K562 (cell line): ENCODE data around the gene YJEFN3. TPM values are rescaled to one million over a fixed set of nuclear protein-coding genes. Genes with fewer than 3 reads are reported as not detected.

Experiments
- ATAC-seq: fragments of 200-7000 bp; cut with Tn5 transposase; 3 replicates; pipeline ENCODE4 v1.9.1; 2020; ENCODE audit warnings: moderate library complexity
- BruUV-seq: library from RNA; stranded (reverse); fragments of 400-500 nt; replicated peaks from 2 replicates; lab custom pipeline; 2021; lab: Mats Ljungman, UMichigan
- CTCF ChIA-PET: fragments of 300-600 bp; formaldehyde crosslinking; extraction: SDS; loops from one replicate; lab custom pipeline; 2021; ENCODE audit warnings: low intra/inter-chr PET ratio; lab: Yijun Ruan, JAX
- POLR2A ChIA-PET: fragments of 300-600, 350-650 bp; sonication (Branson Sonifier 250); formaldehyde crosslinking; extraction: SDS; loops from one replicate; lab custom pipeline; 2021; ENCODE audit warnings: antibody characterized with exemption, inconsistent platforms; lab: Yijun Ruan, JAX
- DNase-seq, 4 experiments: peaks; one replicate each; pipeline versions ENCODE4 v3.0.0 to v3.0.0-alpha.2; 2011 to 2018; ENCODE audit warnings: low spot score in 3 of 4, mixed read lengths in 3 of 4; ENCODE audit errors: extremely low read depth in 1 of 4
- FAIRE-seq: peaks from 2 replicates; lab custom pipeline; 2011; peaks lifted over from hg19 to GRCh38; lab: Jason Lieb, UNC
- H2AFZ ChIP-seq: 2 replicates; pipeline ENCODE4 v1.6.0; 2011; ENCODE audit warnings: low read depth, low read length, control low read depth, inconsistent platforms
- H3K27ac ChIP-seq: fragments of 200-600 bp; 3 replicates; pipeline ENCODE4 v1.8.0; 2011; ENCODE audit warnings: low read depth, mild to moderate bottlenecking, control low read depth, inconsistent platforms, low read length, moderate library complexity, mixed read lengths; ENCODE audit errors: extremely low read depth
- H3K27me3 ChIP-seq, 2 experiments: fragments of 300-600 bp in 1 of 2; 2 replicates in 1 of 2; 3 replicates in 1 of 2; pipeline versions ENCODE4 v1.6.0 to v1.8.0; 2011; ENCODE audit warnings: inconsistent platforms in 2 of 2, low read length in 2 of 2, mild to moderate bottlenecking in 1 of 2, mixed read lengths in 1 of 2, moderate library complexity in 1 of 2; ENCODE audit not compliant: control insufficient read depth in 2 of 2, insufficient read depth in 2 of 2
- H3K36me3 ChIP-seq: fragments of 300-600 bp; 3 replicates; pipeline ENCODE4 v1.8.0; 2011; ENCODE audit warnings: mild to moderate bottlenecking, low read length, inconsistent platforms; ENCODE audit not compliant: control insufficient read depth, insufficient read depth
- H3K4me1 ChIP-seq, 2 experiments: fragments of 200-600 bp in 1 of 2; replicated peaks in 1 of 2; 2 replicates in 1 of 2; 3 replicates in 1 of 2; pipeline versions ENCODE4 v1.5.1 to v1.8.0; 2011; ENCODE audit warnings: inconsistent platforms in 2 of 2, low read length in 2 of 2, mild to moderate bottlenecking in 1 of 2, mixed read lengths in 1 of 2, moderate library complexity in 1 of 2; ENCODE audit not compliant: control insufficient read depth in 2 of 2, insufficient read depth in 2 of 2
- H3K4me2 ChIP-seq: 2 replicates; pipeline ENCODE4 v1.6.1; 2011; ENCODE audit warnings: low read length, control low read depth, inconsistent platforms, mixed read lengths; ENCODE audit not compliant: insufficient read depth
- H3K4me3 ChIP-seq: fragments of 200-600 bp; sonication (generic), shearing (Covaris generic); 2 replicates; pipeline ENCODE4 v1.5.1; 2016; ENCODE audit warnings: control low read depth, inconsistent platforms
- H3K79me2 ChIP-seq: fragments of 200-600 bp; 3 replicates; pipeline ENCODE4 v1.8.0; 2011; ENCODE audit warnings: low read length, inconsistent platforms; ENCODE audit not compliant: control insufficient read depth, insufficient read depth
- H3K9ac ChIP-seq, 2 experiments: 2 replicates each; pipeline versions ENCODE4 v1.6.0 to v1.6.1; 2011; ENCODE audit warnings: low read depth in 2 of 2, low read length in 2 of 2, control low read depth in 1 of 2, inconsistent platforms in 1 of 2, mild to moderate bottlenecking in 1 of 2, mixed read lengths in 1 of 2; ENCODE audit not compliant: insufficient read depth in 1 of 2
- H3K9me1 ChIP-seq: one replicate; pipeline ENCODE4 v1.6.0; 2011; ENCODE audit warnings: inconsistent platforms, mild to moderate bottlenecking, low read length, moderate library complexity; ENCODE audit not compliant: control insufficient read depth, insufficient read depth
- H3K9me3 ChIP-seq: replicated peaks from 2 replicates; pipeline ENCODE4 v1.5.1; 2011; ENCODE audit warnings: low read depth, low read length, inconsistent platforms; ENCODE audit not compliant: control insufficient read depth, insufficient read depth
- H4K20me1 ChIP-seq: replicated peaks from 2 replicates; pipeline ENCODE4 v1.6.1; 2011; ENCODE audit warnings: low read length, inconsistent platforms, mixed read lengths; ENCODE audit not compliant: control insufficient read depth, insufficient read depth
- ESRRA ChIP-seq: fragments of 450-650 bp; IDR thresholded peaks from 2 replicates; pipeline ENCODE4 v1.6.1; 2014; ENCODE audit warnings: low read depth, mild to moderate bottlenecking, moderate library complexity, borderline replicate concordance
- KDM2B ChIP-seq: fragments of 250-450 bp; sonication (Bioruptor Pico); IDR thresholded peaks from 2 replicates; pipeline ENCODE4 v1.8.0; 2021; ENCODE audit warnings: mild to moderate bottlenecking, moderate library complexity
- NFE2 ChIP-seq: IDR thresholded peaks from 2 replicates; pipeline ENCODE4 v1.6.1; 2014; ENCODE audit warnings: antibody characterized with exemption, low read depth
- RBM25 ChIP-seq: fragments of 200-400 bp; formaldehyde crosslinking; IDR thresholded peaks from 2 replicates; pipeline ENCODE4 v1.6.1; 2018; ENCODE audit warnings: low read length, low read depth, moderate library complexity; ENCODE audit not compliant: severe bottlenecking
- SPI1 ChIP-seq: IDR thresholded peaks from 2 replicates; pipeline ENCODE4 v1.6.1; 2011; ENCODE audit warnings: low read depth, low read length, control low read depth, borderline replicate concordance
- TAF15 ChIP-seq: fragments of 200-400 bp; formaldehyde crosslinking; IDR thresholded peaks from 2 replicates; pipeline ENCODE4 v1.6.1; 2017; ENCODE audit warnings: mild to moderate bottlenecking, low read depth, low read length, moderate library complexity
- TAF7 ChIP-seq: fragments of 450-650 bp; IDR thresholded peaks from 2 replicates; pipeline ENCODE4 v1.6.1; 2016; ENCODE audit warnings: missing genetic modification characterization, missing compliant biosample characterization
- ZNF347 ChIP-seq: fragments of 450-650 bp; formaldehyde crosslinking; IDR thresholded peaks from 2 replicates; pipeline ENCODE4 v1.4.0; 2020; ENCODE audit warnings: low read depth, mild to moderate bottlenecking, moderate library complexity
- WGBS: fragments of 100-300 bp; shearing (Covaris generic); methylation state at CpG from one replicate; pipeline ENCODE4 v1.1.6; 2016; ENCODE audit warnings: low coverage, mixed read lengths; ENCODE audit not compliant: insufficient coverage; ENCODE audit errors: missing lambda C conversion rate; 5-methylcytosine and 5-hydroxymethylcytosine counted together
- in situ Hi-C: fragments of 300-500 bp; cut with MboI; formaldehyde crosslinking; loops from 4 replicates; pipeline ENCODE4 v1.15.0; 2018; ENCODE audit warnings: inconsistent platforms, mixed read lengths
- intact Hi-C: fragments of 100-400 bp; cut with micrococcal nuclease; formaldehyde crosslinking; loops from 2 replicates; pipeline ENCODE4 v1.14.2; 2022
- polyA plus RNA-seq, 8 experiments: library from polyadenylated mRNA; depleted of rRNA in 4 of 8; stranded (reverse) in 5 of 8; unstranded in 3 of 8; fragments of >200 nt; fragmentation: Nextera tagmentation in 2 of 8; fragmentation: Illumina TruSeq in 1 of 8; extraction: Ambion mirVana in 2 of 8; extraction: Trizol in 1 of 8; gene quantifications; 2 replicates each; pipeline versions ENCODE4 v1.2.1 to v1.2.3, GENCODE V29; 2011 to 2014; ENCODE audit warnings: inconsistent platforms in 1 of 8, missing spikeins in 1 of 8
- total RNA-seq, 7 experiments: library from RNA; depleted of rRNA in 6 of 7; stranded (reverse); fragments of >200 nt in 6 of 7; fragmentation: Illumina TruSeq in 2 of 7; extraction: Trizol in 2 of 7; gene quantifications; 2 replicates each; pipeline versions ENCODE4 v1.2.1 to v1.2.3, GENCODE V29; 2011 to 2021; ENCODE audit warnings: low replicate concordance in 1 of 7
- TF ChIP-seq, protein P1 (sequence below): IDR thresholded peaks from 2 replicates; pipeline ENCODE4 v1.6.1; 2014; ENCODE audit warnings: antibody characterized with exemption
- TF ChIP-seq, protein P2 (sequence below), 2 experiments: fragments of 450-650 bp; IDR thresholded peaks; 2 replicates each; pipeline ENCODE4 v1.6.1; 2016; ENCODE audit warnings: mild to moderate bottlenecking in 2 of 2, borderline replicate concordance in 1 of 2, low read depth in 1 of 2, moderate library complexity in 1 of 2
- TF ChIP-seq, protein P3 (sequence below): sonication (generic); formaldehyde crosslinking; IDR thresholded peaks from 2 replicates; pipeline ENCODE4 v1.8.1; 2023; ENCODE audit warnings: mild to moderate bottlenecking, missing genetic modification reagents

The YJEFN3 gene
- total and polyA plus RNA-seq, 9 of the 15 experiments (the other 6 are each of a cell fraction or from before 2014, with no cell fraction given) = 0.04 to 5.8 (median 1.3) TPM; not detected in 1

DNA sequence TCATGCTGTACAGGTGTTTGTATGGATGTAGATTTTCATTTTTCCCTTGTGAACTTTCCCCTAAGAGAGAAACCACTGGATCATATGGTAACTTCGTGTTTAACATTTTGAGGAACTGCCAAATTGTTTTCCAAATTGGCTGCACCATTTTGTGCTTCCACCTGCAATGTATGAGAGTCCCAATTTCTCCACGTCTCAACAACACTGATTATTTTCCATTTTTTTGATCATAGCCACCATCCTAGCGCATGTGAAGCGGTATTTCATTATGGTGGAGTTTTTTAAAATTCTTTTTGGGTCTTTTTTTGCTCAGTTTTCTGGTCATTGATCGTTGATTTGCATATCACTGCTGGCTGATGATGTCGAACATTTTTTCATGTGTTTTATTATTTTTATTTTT lies 7.7 kb upstream of the YJEFN3 start:
- Histone ChIP-seq H3K36me3 (peaks cover 60% of the 10 kb centered on the region), H4K20me1 (peaks cover 6% of the 10 kb centered on the region; the same call in 1 of the 2 replicates), H2AFZ (no peak overlapping the region), H3K9me1 (peaks cover 5% of the 10 kb centered on the region), H3K4me1 (peaks cover 4 to 22% of the 10 kb centered on the region in 2 experiments; a peak in 4 of 5 replicates), H3K27ac (no peak overlapping the region), H3K4me2 (no peak overlapping the region), H3K79me2 (peaks cover 87% of the 10 kb centered on the region), H3K4me3 (no peak overlapping the region), H3K9me3 (no peaks in the 10 kb centered on the region), H3K27me3 (no peaks in the 10 kb centered on the region), H3K9ac (no peak overlapping the region)
- no peak for ATAC-seq
- in situ Hi-C loops (no loop called here), intact Hi-C loops (no loop called here)
- DNase-seq = no peak
- ChIA-PET POLR2A (no interaction called here), CTCF (no interaction called here)
- no peak for FAIRE-seq
- no TSS peak for BruUV-seq
- WGBS = 71% methylated on average over 6 of the region's 6 CpGs
- TF ChIP-seq TAF15 (no peak), SPI1 (0 out of 2 replicates have a peak, but pooled peaks have one; percentile 5), NFE2 (no peak), RBM25 (no peak), ZNF347 (CRISPR knock-in tag) (no peak), KDM2B (CRISPR knock-in tag) (no peak), TAF7 (tag) (no peak), ESRRA (no peak)
- TF ChIP-seq, protein P1, sequence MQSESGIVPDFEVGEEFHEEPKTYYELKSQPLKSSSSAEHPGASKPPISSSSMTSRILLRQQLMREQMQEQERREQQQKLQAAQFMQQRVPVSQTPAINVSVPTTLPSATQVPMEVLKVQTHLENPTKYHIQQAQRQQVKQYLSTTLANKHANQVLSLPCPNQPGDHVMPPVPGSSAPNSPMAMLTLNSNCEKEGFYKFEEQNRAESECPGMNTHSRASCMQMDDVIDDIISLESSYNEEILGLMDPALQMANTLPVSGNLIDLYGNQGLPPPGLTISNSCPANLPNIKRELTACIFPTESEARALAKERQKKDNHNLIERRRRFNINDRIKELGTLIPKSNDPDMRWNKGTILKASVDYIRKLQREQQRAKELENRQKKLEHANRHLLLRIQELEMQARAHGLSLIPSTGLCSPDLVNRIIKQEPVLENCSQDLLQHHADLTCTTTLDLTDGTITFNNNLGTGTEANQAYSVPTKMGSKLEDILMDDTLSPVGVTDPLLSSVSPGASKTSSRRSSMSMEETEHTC = no peak
- TF ChIP-seq, protein P2, sequence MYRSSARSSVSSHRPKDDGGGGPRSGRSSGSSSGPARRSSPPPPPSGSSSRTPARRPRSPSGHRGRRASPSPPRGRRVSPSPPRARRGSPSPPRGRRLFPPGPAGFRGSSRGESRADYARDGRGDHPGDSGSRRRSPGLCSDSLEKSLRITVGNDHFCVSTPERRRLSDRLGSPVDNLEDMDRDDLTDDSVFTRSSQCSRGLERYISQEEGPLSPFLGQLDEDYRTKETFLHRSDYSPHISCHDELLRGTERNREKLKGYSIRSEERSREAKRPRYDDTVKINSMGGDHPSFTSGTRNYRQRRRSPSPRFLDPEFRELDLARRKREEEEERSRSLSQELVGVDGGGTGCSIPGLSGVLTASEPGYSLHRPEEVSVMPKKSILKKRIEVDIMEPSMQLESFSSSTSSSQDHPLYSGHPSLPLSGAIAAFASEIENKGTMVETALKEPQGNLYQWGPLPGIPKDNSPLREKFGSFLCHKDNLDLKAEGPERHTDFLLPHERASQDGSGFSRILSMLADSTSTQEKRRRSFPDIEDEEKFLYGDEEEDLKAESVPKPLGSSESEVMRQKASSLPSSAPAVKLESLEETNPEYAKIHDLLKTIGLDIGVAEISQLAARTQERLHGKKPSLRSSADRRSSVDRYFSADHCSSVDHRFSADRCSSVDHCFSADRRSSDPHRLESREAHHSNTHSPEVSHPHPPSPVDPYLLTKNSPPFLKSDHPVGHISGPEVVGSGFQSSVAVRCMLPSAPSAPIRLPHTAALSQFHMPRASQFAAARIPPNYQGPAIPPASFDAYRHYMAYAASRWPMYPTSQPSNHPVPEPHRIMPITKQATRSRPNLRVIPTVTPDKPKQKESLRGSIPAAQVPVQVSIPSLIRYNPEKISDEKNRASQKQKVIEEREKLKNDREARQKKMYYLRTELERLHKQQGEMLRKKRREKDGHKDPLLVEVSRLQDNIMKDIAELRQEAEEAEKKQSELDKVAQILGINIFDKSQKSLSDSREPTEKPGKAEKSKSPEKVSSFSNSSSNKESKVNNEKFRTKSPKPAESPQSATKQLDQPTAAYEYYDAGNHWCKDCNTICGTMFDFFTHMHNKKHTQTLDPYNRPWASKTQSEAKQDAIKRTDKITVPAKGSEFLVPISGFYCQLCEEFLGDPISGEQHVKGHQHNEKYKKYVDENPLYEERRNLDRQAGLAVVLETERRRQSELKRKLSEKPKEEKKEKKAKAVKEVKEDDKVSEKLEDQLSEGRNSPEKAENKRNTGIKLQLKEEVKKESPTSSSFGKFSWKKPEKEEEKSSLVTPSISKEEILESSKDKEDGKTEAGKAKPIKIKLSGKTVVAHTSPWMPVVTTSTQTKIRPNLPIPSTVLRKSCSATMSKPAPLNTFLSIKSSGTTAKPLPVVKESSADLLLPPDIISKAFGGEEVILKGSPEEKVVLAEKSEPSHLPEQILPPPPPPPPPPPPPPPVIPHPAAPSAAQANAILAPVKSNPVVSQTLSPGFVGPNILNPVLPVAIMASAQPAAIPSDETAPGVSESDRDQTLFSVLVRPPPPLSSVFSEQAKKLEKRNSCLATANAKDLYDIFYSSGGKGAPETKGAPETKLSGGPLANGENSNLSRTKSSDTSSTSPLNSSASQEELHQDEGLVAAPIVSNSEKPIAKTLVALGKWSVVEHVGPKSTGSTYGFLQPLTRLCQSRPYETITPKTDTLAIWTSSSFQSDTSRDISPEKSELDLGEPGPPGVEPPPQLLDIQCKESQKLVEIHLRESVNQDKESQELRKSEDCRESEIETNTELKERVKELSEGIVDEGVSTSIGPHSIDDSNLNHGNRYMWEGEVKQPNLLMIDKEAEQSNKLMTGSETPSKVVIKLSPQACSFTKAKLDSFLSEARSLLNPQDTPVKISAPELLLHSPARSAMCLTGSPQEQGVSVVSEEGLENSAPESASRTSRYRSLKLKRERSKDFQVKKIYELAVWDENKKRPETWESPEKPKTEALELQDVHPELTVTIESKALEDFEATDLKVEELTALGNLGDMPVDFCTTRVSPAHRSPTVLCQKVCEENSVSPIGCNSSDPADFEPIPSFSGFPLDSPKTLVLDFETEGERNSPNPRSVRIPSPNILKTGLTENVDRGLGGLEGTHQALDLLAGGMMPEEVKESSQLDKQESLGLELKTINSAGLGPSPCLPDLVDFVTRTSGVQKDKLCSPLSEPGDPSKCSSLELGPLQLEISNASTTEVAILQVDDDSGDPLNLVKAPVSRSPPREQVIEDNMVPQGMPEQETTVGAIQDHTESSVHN (IDR thresholded peaks at IDR 0.05; ENCODE audit: borderline replicate concordance in 1 of 2, low read depth in 1 of 2) = no peak
- TF ChIP-seq, protein P3, sequence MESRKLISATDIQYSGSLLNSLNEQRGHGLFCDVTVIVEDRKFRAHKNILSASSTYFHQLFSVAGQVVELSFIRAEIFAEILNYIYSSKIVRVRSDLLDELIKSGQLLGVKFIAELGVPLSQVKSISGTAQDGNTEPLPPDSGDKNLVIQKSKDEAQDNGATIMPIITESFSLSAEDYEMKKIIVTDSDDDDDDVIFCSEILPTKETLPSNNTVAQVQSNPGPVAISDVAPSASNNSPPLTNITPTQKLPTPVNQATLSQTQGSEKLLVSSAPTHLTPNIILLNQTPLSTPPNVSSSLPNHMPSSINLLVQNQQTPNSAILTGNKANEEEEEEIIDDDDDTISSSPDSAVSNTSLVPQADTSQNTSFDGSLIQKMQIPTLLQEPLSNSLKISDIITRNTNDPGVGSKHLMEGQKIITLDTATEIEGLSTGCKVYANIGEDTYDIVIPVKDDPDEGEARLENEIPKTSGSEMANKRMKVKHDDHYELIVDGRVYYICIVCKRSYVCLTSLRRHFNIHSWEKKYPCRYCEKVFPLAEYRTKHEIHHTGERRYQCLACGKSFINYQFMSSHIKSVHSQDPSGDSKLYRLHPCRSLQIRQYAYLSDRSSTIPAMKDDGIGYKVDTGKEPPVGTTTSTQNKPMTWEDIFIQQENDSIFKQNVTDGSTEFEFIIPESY (CRISPR knock-in tag) = peak; percentile 65; the same call in 1 of the 2 replicates
